ENCODE measurements around the gene ATP13A1.

Gene ATP13A1

DNA sequence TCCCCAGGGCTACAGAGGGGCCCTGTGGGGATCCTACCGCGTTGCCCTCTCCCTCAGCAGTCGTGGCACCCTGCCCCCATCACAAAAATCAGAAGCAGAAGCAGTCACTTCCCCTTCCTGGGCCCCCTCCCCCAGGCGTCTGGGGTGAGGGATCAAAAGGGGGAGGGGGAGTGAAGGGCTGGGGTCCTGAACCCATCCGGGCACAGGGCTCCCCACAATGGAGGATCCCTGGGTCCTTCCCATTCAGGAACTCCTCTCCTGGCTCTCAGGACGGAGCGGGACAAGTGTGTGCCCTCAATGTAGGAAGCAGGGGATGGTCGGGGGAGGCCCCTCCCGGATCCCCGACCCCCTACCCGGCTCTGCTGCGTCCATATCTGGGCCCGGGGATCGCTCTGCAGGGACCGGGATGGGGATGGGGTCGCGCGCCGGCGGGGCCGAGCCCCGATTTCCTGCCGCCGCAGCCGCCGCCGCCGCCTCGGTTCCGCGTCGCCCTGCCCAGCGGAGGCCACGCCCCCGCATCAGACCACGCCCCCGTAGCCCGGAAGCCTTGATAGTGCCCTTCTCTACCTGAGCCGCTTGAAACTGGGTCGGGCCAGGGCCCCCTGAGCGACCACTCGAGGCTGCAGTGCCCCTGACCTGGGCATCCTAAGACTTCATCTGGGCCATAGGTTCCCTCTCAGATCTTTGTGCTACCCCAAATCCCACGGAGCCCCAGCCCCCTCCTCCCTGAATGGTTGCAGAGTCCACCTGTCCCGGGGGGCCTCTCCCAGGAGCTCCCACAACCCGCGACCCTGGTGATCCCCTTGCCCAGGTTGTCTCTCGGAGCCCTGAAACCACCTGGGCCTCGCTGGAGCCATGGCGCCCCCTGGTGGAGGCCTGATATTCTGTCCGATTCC is 20.1 kb downstream of the ATP13A1 start, which contains the start of gene GMIP:
GMIP (minus strand) TSS at position 500 of the 896 bp plus-strand sequence; CDS start at position 372, 128 bp downstream.
- peak; percentile 75 for DNase-seq (ENCODE audit: low read depth in 2 of 2)

DNA sequence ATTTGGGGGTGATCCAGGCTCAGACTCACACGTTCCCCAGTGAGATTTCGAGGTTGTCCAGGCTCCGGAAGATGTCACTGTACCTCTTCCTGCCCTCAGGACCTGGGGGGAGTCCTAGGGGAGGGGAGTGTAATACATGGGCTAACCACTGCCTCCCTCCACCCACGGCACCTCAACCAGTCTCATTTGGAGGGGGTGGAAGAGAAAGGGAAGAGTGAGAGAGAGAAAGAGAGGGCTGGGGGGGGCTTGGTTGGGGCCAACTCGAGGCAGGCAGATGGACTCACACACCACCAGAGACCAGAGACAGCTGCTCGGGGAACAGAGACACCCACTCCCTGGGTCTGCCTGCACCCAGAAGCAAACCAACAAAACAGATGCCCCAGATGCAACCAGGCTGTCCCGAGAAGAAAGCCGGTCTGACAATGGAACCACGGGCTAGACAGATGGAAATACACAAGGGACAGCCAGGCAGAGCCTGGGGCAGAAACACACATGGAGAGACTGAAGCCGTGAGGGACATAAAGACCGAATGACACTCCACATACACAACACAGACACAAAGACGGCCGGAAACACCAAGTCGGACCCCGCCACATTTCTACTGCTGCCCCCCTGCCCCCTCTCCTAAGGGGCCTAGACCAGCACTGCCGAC is 20.8 kb downstream of the ATP13A1 start:
- peak; percentile 38 to 41 for DNase-seq (ENCODE audit: low read depth in 2 of 2)

DNA sequence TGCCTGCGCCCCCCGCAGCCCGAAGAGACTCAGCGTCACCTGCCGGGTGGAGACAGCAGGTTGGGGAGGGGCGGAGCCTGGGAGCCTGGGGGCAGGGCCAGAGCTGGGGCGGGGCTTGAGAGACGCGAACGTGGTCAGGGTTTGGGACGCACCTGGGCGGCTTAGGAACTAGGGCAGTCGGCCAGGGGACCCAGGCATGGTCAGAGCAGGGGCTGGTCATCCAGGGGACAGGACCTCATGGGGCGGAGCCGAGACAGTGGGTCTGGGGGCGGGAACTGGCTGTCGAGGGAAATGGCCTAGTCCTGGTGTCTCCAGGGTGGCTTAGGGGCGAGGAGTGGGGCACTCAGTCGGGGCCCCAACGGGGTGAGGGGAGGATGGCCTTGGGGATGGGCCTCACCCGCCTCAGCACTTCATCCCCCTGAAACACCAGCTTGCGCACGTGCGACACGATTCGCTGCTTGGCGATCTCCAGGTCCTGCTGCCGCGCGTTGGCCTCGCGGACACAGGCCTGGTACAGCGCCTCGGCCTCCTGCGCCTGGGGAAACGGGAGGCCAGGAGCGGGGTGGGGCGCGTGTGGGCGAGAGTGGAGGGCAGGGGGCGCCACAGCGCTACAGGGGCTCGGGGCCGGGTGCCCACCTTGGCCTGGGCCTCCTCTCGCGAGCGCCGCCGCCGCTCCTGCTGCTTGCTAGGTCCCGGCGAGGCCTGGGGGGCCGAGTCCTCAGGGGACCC is 25.8 kb downstream of the ATP13A1 start:
- no peak for DNase-seq (ENCODE audit: low read depth in 2 of 2)

DNA sequence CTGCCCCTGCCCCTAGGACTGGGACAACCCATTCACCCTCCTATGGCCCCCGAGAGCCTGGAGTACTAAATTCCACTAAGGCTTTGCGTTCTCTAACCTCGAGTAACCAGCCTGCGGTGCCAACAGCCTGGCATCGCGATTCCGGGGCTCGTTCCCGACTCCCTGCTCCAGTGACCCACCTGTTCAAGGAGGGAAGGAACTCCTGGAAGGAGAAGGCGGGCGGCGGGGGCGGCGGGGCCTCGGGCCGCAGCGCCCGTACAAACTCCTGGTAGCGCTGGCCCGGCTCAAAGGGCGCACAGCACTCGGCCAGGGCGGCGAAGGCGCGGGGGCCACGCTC is 26.3 kb downstream of the ATP13A1 start:
- DNase-seq (ENCODE audit: low read depth in 2 of 2): no peak

DNA sequence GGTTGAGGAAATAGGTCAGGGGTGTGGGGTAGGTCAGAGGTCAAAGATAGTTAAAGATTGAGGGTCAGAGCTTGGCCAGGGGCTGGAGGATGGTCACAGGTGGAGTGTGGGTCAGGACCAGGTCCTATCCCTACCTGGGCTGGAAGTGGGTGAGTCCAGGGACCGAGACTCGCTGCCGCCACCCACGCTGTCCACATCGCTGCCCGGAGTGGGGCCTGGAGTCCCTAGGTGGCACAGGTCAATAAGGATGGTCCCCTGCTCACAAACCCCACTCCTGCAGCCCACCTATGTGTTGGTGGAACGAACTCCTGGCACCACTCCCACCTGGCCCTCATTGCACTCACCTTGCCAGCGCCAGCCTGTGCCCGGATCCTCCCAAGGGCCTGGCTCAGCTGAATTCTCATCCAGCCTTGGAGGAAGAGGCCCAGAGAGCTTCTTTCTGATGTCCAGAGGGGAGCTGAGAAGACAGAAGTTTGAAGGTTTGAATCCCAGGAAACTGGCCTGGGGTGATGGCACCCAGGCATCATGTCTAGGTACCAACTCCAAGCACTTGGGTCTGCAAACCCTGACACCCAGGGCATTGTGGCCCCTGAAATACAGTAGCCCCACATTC is 26.8 kb downstream of the ATP13A1 start:
- no peak for DNase-seq (ENCODE audit: low read depth in 2 of 2)

DNA sequence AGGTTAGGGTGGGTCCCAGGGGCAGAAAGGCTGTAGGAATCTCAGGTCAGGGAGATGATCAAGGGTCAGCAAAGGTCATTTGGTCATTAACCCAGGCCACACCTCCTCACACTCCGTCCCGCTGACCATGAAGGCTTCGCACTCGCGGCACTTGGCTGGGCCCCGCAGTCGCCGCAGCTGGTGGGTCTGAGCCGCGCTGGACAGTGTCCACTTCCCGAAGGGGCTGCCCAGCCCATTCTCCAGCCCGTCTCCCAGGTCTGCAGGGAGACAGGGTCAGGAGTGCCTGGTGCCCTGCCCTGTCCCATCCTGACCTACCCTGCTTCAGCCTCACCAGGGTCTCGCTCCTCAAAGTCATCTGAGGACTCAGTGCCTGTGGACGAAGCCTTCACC is 28.2 kb downstream of the ATP13A1 start:
- DNase-seq (ENCODE audit: low read depth in 2 of 2): no peak

DNA sequence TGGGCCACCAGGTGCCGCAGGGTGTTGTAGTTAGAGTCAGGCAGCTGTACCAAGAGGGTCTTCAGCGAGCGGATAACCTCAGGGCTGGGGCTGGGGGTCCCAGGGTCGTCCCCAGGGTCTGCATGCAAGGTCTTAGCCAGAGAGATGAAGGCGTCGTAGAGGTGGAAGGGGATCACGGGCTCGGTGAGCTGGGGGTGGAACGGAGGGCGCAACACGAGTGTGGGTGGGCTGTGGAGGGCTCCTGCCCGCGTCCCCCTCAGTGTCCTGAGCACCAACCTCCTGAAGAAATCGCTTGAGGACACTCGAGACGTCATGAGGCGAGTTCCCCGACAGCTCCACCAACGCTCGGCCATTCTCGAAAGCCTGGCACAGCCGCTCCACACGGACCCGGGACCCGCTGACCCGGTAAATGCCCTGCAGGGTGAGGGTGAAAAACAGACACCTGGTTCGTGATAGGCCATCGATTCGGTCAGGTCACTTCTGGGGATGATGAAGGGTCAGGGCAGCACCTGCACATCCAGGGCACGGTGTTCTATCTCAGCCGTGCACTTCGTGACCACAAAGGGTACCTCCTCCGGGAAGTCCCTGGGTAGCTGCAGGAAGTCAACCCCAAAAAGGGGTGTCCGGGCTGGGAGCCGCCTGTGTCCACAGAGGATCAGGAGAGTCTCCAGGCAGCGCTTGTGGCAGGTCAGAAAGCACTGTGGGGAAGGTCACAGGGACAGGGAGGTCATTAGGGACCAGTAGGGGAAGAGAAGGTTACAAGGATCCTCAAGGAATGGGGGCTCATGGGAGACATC is 28.8 kb downstream of the ATP13A1 start:
- DNase-seq (ENCODE audit: low read depth in 2 of 2): no peak

DNA sequence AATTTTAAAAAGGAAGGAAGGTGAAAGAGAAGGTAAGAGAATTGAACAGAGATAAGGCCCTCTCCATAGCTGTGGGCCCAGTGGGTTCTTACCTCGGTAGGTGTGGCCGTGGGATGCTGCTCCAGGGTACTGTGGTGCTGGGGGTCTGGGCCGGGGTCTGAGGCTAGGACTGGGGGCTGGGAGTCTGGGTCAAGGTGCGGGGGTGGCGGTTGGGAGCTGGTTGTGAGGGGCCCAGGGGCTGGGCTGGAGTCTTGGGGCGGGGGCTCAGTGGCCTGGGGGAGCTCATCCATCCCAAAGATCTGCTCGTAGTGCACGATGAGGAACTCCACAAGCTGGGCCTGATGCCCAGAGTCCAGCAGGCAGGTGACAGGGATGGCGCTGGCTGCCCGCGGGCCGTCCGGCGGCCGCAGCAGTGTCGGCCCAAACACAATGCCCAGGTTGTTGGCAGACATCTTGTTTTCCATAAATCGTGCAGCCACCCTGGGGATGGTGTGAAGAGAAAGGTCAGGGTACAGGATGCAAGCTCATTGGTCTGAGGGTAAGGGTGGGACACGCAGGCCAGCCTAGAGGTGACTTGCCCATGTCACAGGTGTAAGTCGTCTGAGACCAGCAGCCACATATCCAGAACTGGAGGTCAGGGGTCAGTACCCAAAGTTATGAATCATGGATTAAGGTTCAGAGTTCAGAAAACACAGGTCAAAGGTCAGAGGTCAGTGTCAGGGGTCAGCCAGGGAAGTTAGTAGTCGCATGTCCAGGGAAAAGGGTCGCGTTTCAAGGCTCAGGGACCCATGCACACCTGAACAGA is 29.6 kb downstream of the ATP13A1 start:
- no peak for DNase-seq (ENCODE audit: low read depth in 2 of 2)

DNA sequence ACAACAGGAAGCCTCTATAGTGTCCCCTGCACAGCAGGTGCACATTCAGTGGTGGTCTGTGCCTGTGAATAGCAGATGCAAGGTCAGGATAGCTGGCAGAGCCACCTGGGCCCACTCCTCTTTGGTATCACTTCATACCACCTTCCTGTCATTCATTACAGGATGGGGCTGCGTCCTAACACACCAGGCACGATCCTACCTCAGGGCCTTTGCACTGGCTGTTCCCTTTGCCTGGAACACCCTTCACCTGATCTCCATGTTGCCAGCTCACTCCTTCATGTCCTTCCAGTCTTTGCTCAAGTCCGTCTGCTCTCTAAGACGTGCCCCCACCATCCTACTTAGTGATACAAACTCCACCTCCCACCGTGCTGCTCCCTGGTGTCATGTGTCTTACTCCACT is 30.8 kb downstream of the ATP13A1 start:
- DNase-seq (ENCODE audit: low read depth in 2 of 2): no peak

DNA sequence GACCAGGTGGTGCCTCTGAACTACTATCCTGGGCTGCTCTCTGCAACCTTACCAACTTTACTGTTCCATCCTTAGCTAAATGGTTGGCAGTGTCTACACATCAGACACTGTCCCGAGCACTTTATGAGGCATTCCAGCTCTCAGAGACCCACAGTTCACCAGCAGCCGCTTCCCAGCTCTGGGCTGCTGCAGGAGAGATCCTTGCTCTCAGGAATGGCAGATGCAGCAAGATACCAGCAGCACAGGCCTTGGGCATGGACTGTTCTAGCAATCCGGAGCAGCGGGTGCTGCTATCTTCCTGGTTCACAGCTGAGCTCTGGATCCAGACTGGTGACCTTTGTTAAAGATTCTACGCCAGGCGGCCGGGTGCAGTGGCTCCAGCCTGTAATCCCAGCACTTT is 32.1 kb downstream of the ATP13A1 start:
- DNase-seq (ENCODE audit: low read depth in 2 of 2): no peak

DNA sequence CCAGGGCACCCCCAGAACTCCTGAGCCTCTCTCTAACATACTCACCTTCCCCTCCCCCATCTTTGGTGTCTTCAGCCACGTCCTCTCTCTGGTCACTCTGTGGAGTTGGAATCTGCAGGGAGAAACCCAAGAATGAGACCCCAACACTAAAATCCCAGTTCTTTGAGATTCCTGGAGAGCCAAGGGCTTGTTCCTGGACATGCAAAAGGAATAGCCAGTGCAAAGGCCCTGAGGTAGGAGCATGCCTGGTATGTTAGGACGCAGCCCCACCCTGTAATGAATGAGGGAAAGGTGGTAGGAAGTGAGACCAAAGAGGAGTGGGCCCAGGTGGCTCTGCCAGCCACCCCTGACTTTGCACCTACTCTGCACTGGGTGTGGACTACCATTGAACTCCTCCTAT is 33.0 kb downstream of the ATP13A1 start:
- DNase-seq (ENCODE audit: low read depth in 2 of 2): no peak

DNA sequence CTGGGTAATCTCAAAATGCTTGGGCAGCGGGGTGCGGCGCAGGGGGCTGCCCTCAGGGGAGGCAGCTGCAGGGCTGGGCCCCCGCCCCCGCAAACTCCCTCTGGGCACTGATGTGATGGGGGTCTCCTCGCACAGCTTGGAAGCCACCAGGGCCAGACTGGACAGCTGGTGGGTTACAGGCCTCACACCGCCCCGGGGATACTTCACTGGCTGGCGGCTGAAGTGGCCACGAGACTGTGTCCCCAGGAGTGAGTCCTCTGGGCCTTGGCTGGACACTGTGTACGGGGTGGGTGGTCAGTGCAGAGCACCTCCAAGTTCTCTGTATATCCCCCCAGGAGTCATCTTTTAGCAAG is 33.4 kb downstream of the ATP13A1 start:
- no peak for DNase-seq (ENCODE audit: low read depth in 2 of 2)

DNA sequence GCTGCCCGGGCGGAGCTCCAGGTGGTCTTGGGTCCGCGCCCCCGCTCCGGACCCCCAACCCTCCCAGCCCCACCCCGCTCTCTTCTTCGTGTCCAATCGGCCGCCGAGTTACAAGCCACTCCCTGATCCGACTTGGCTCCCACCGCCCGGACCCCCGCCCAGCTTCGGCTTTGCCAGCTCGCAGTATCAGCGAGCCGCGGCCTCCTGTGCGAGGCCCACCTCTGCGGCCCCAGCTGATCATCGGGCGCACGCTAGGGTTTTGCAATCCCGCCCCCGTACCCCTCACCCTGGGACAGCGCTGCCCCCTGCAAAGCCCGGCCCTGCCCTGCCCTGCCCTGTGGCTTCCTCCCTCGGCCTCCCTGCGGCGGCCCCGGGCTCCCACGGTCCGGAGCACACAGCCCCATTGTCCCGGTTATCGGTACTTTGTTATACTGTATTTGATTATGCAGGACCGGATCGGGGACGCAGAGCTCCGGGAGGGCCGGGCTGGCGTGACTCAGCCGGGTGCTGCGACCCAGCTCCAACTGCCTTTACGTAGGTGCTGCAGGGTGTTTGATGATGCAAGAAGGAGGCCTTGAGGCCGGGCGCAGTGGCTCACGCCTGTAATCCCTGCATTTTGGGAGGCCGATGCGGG is 34.9 kb downstream of the ATP13A1 start:
- peak in 1 of 2 donors; percentile 37 for DNase-seq (ENCODE audit: low read depth in 2 of 2)

DNA sequence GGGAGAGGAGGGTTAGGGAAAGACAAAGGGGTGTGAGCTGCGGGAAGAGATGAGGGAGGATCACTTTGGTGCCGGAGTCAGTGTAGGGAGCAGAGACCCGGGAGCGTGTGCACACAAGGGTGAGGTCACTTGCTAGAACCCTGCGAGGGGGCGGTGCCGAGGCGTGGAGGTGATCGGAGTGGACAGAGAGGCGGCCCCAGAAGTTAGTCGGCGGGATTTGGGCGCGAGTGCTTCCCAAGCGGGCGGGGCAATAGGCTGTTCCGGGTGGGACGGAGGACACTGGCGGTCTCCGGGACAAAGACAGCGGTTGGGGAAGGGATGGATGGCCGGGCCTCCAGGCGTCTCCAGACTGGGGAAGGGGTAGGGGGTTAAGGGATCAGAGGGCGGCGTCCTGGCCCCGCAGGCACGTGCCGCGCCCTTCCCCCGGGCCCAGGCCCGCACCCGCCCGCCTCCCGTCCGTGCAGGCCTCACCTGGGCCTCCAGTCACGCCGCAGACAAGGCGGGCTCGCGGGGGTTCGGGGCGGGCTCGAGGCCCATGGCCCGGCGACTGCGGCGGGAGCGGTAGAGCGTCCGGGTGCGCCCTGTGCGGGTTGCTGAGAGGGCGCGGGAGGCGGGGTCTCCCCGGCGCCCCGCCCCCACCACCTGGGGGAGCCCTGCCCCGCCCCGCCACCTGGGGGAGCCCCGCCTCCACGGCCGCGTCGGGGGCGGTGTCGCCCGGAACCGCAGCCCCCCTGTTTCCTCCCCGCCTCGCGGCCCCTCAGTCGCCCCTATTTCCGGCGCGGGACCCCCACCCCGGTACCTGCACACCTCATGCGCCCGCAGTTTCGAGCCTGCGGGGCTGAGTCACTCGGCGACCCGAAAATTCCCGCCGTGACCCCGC is 35.6 kb downstream of the ATP13A1 start, which contains the start of gene LPAR2:
LPAR2 (minus strand) TSS at position 600 of the 880 bp plus-strand sequence. CDS start 945 bp downstream, outside the sequence.
- peak; percentile 53 to 62 for DNase-seq (ENCODE audit: low read depth in 2 of 2)

DNA sequence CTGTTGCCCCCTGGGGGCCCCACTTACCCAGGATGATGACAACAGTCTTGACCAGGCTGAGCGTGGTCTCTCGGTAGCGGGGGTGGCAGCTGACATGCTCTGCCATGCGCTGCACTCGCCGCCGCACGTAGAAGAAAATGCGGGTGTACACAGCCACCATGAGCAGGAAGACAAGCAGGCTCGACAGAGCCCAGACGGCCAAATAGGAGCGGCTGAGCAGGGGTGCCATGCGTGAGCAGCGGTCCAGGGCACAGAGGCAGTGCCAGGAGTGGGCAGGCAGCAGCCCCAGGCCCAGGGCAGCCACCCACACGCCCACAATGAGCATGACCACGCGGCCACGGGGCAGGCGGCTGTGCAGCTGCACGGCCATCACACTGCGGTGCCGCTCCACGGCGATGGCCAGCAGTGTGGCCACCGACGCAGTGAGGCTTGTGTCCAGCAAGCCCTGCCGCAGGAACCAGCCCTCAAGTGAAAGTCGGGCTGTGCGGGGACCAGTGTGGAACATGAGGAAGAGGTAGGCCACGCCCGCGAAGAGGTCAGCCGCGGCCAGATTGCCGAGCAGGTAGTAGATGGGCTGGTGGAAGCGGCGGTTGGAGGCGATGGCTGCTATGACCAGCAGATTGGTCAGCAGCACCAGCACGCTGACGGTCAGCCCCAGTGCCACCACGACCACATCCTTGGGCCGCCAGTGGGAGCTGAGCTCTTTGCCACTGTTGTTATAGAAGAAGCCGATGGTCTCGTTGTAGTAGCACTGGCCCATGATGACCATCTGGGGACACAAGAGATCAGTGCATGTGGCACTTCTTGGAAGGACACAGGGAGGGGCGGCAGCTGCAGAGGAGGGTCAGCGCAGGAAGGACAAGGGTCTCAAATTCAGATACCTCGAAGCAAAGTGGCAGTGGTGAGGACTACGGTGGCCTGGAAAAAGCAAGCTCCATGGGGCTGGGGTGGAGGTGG is 36.7 kb downstream of the ATP13A1 start:
- no peak for DNase-seq (ENCODE audit: low read depth in 2 of 2)

DNA sequence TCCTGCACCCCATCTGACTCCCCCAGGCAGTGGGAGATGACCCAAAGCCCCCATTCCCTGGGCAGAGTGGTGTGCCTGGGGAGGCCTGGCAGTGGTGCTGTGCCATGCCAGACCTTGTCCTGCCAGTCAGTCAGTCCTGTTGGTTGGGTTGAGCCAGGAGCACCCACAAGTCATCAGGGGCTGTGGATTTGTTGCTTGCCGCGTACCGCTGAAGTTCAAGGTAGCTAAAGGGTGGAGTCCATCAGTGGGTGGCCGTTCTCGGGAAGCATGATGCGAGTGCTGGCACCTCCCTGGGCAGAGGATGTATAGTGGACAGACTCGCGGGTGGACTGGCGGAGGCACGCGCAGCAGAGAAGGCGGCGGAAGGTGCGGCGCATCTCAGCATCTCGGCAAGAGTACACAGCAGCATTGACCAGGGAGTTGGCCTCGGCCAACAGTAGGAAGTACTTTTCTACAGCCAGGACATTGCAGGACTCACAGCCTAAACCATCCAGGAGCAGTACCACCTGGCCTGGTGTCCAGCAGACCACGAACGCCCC is 39.4 kb downstream of the ATP13A1 start:
- no peak for DNase-seq (ENCODE audit: low read depth in 2 of 2)

DNA sequence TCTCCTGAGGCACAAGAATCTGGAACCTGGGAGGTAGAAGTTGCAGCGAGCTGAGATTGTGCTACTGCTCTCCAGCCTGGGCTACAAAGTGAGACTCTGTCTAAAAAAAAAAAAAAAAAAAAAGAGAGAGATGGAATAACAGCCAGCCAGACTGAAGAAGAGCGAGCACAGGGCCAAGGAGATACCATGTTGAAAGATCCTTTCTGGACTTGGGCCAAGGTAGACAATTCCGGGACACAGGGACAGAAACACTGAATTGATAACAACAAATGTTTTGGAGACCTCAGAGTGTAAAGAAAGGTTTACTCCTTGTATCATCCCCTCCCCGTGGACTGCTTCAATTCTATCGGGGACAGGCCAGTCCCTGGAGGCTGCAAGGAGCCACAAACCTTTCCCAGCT is 40.1 kb downstream of the ATP13A1 start:
- no peak for DNase-seq (ENCODE audit: low read depth in 2 of 2)

DNA sequence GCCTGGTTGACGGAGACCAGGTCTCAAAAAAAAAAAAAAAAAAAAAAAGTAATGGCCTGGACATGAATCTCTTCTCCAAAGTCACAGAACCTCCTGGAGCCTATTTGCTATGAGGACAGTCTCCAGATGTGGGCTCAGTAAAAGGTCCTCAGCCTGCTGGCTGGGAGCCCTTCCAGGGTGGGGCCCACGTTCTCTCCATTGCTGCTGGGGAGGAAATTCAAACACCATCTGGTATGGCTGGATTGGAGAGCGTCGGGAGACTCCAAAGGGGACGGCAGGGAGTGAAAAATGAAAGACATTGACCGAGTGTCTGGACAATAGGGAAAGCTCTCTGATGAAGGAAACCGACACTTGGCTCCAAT is 43.6 kb downstream of the ATP13A1 start:
- DNase-seq (ENCODE audit: low read depth in 2 of 2): no peak
